Measurements from ENCODE around the gene TRNT1. TPM values are rescaled to one million over a fixed set of nuclear protein-coding genes. Genes with fewer than 3 reads are reported as not detected.

TRNT1 gene
- total RNA-seq, 1 experiment from 2014 or later: 39.7 TPM

GRCh38 chr3:3110749-3111361 lies 15.9 kb upstream of the TRNT1 start:
- POLR2A ChIA-PET: interaction anchor here (1.6 kb wide), 1 partner anchor 16 kb away, joined by 3 read pairs; the partner anchor contains the start of gene TRNT1
- CTCF ChIA-PET: interaction anchor here (0.5 kb wide), 1 partner anchor 246 kb away, joined by 4 read pairs; no protein-coding TSS in a partner anchor
- Mint-ChIP-seq H3K4me1 (ENCODE audit: insufficient read depth, unreplicated experiment) (no peaks in the 10 kb centered on the region), H3K27me3 (ENCODE audit: insufficient read depth, unreplicated experiment) (peaks cover under 1% of the 10 kb centered on the region), H3K4me3 (ENCODE audit: unreplicated experiment) (no peak overlapping the region), H3K9me3 (ENCODE audit: unreplicated experiment) (no peaks in the 10 kb centered on the region), H3K27ac (ENCODE audit: low read depth, unreplicated experiment) (no peak overlapping the region), H3K36me3 (ENCODE audit: insufficient read depth, unreplicated experiment) (no peaks in the 10 kb centered on the region)
- no peak for DNase-seq (ENCODE audit: unreplicated experiment)
- TF ChIP-seq CTCF (IDR thresholded peaks at IDR 0.05; ENCODE audit: unreplicated experiment): no peak
- BruUV-seq (replicated peaks): no TSS peak
- intact Hi-C loops (cut with micrococcal nuclease): no loop called here

GRCh38 chr3:3113042-3113709 lies 13.6 kb upstream of the TRNT1 start:
- no peaks in the 10 kb centered on the region for H3K4me1 Mint-ChIP-seq (ENCODE audit: insufficient read depth, unreplicated experiment)
- H3K4me3 Mint-ChIP-seq (ENCODE audit: unreplicated experiment): no peak overlapping the region
- no peak for TF ChIP-seq CTCF (IDR thresholded peaks at IDR 0.05; ENCODE audit: unreplicated experiment)
- H3K36me3 Mint-ChIP-seq (ENCODE audit: insufficient read depth, unreplicated experiment): peaks cover 4% of the 10 kb centered on the region
- BruUV-seq (replicated peaks): no TSS peak
- intact Hi-C loops (cut with micrococcal nuclease): no loop called here
- POLR2A ChIA-PET: interaction anchor here (0.7 kb wide), 1 partner anchor 10 kb away, joined by 3 read pairs; no protein-coding TSS in a partner anchor
- H3K27me3 Mint-ChIP-seq (ENCODE audit: insufficient read depth, unreplicated experiment): no peaks in the 10 kb centered on the region
- no peak overlapping the region for H3K27ac Mint-ChIP-seq (ENCODE audit: low read depth, unreplicated experiment)
- no peak for DNase-seq (ENCODE audit: unreplicated experiment)
- H3K9me3 Mint-ChIP-seq (ENCODE audit: unreplicated experiment): no peaks in the 10 kb centered on the region
- CTCF ChIA-PET: no interaction called here

GRCh38 chr3:3117651-3118050 lies 9.1 kb upstream of the TRNT1 start:
- CTCF ChIA-PET: interaction anchor here (0.8 kb wide), 1 partner anchor 164 kb away, joined by 3 read pairs; no protein-coding TSS in a partner anchor
- BruUV-seq (replicated peaks): no TSS peak
- Mint-ChIP-seq H3K27me3 (ENCODE audit: insufficient read depth, unreplicated experiment) (no peaks in the 10 kb centered on the region), H3K36me3 (ENCODE audit: insufficient read depth, unreplicated experiment) (peaks cover 4% of the 10 kb centered on the region), H3K9me3 (ENCODE audit: unreplicated experiment) (no peaks in the 10 kb centered on the region), H3K4me1 (ENCODE audit: insufficient read depth, unreplicated experiment) (no peaks in the 10 kb centered on the region), H3K27ac (ENCODE audit: low read depth, unreplicated experiment) (no peak overlapping the region), H3K4me3 (ENCODE audit: unreplicated experiment) (no peak overlapping the region)
- intact Hi-C loops (cut with micrococcal nuclease): no loop called here
- POLR2A ChIA-PET: no interaction called here
- no peak for DNase-seq (ENCODE audit: unreplicated experiment)
- no peak for TF ChIP-seq CTCF (IDR thresholded peaks at IDR 0.05; ENCODE audit: unreplicated experiment)

- Mint-ChIP-seq H3K27ac (ENCODE audit: low read depth, unreplicated experiment) (no peak overlapping the region), H3K36me3 (ENCODE audit: insufficient read depth, unreplicated experiment) (peaks cover 4% of the 10 kb centered on the region), H3K27me3 (ENCODE audit: insufficient read depth, unreplicated experiment) (no peaks in the 10 kb centered on the region), H3K4me3 (ENCODE audit: unreplicated experiment) (no peak overlapping the region), H3K4me1 (ENCODE audit: insufficient read depth, unreplicated experiment) (no peaks in the 10 kb centered on the region), H3K9me3 (ENCODE audit: unreplicated experiment) (no peaks in the 10 kb centered on the region)
- intact Hi-C loops (cut with micrococcal nuclease): no loop called here
- no peak for TF ChIP-seq CTCF (IDR thresholded peaks at IDR 0.05; ENCODE audit: unreplicated experiment)
- POLR2A ChIA-PET: no interaction called here
- CTCF ChIA-PET: interaction anchor here (0.7 kb wide), 1 partner anchor 1337 kb away, joined by 3 read pairs; no protein-coding TSS in a partner anchor
- no peak for DNase-seq (ENCODE audit: unreplicated experiment)
- no TSS peak for BruUV-seq (replicated peaks)
Observed at GRCh38 chr3:3119393-3119851, 7.3 kb upstream of the TRNT1 start.

Measured in MCF 10A (cell line).